SH-SY5Y (cell line): ENCODE data around the gene CNTNAP5.

Experiments
- GATA2 ChIP-seq: IDR thresholded peaks from 2 replicates; pipeline ENCODE4 v1.6.1; 2011; ENCODE audit warnings: mild to moderate bottlenecking, low read depth, low read length
- GATA3 ChIP-seq: IDR thresholded peaks from 2 replicates; pipeline ENCODE4 v1.6.1; 2011; ENCODE audit warnings: low read depth, mild to moderate bottlenecking, low read length, moderate library complexity

CNTNAP5 gene

DNA sequence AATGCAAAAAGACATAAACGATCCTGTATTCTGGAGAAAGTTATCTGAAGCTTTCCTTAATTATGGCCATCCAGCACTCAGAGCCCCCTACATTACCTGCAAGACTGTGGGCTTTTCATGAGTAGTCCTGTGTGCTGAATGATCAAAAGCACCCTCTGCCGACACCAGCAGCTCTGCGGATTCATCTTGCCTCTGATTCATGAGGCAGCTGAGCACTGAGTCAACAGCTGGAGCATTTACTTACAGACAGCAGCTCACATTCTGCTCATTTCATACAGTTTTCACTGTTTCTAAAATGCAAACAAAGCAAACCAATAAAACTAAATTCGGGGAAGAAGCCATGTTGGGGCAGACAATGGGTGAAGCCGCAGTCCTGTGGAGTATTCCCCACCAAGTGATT, 886.5 kb downstream of the CNTNAP5 start:
- TF ChIP-seq GATA3 = no peak
- no peak for TF ChIP-seq GATA2

DNA sequence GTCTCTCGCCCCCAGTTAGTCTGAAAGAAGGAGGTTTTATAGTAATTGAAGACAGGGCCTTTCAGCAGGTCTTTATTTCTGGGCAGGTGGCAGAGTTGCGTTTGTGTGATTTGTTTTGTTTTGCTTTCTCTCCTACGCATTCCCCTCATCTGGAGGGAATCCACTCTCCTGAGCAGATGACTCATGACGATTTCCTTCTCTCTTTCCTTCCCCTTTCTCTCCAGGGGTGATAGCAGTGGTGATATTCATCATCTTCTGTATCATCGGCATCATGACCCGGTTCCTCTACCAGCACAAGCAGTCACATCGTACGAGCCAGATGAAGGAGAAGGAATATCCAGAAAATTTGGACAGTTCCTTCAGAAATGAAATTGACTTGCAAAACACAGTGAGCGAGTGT, 888.8 kb downstream of the CNTNAP5 start:
- no peak for TF ChIP-seq GATA2
- TF ChIP-seq GATA3 = no peak

DNA sequence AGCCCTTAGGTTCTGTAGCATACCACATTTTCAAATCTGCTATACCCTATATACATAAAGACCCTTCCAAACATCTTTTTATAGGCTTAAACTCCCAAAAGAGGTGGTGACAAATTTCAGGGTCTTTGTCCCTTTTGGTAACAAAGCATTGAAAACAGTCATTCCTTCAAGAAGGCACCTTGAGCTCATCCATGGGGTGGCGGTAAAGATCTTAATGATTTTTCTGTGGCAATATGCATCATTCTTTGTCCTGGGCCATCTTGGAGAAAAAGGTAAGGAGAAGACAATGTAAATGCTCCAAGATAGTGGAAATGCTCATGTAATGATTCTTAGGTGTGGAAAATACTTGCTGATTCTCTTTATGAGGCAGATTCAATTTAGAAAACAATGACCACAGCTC, 890.5 kb downstream of the CNTNAP5 start:
- TF ChIP-seq GATA3 (no peak), GATA2 (no peak)

DNA sequence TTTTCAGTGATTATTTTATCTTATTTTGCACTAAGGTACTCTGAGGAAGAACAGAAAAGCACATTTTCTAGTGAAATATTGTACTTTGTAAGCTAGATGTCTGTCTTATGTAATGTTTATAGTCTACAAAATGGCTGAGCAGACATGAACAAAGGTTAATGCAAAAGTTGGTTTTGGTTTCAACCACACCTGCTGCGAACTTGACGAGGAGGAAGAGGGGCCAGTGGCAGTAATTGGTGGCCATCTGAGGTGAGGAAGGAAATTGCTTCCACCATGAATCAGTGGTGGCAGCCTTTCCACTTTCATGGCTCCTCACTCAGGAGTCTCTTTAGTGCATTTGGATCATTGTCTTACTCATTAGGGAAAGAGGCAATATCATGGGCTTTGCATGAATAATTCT, 894.2 kb downstream of the CNTNAP5 start:
- TF ChIP-seq GATA3 (no peak), GATA2 (no peak)

DNA sequence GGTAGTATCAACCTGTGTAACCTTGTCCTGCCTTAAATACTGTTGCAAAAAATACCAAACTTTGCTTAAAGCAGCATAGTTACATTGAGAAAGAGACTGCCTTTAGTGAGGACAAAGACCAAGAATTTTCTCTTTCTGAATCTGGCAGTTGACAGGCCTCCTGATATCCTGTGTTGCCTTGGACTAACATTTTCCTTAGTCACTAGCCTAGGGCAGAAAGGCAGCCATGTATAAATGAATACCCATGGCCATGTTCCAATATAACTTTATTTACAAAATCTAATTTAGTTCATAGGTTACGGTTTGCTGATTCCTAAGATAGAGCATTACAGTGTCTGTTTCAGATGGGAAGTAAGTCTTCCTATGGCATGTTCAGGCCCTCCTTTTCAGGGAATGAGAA, 895.4 kb downstream of the CNTNAP5 start:
- TF ChIP-seq GATA3 (no peak), GATA2 (no peak; the same call in 1 of the 2 replicates)

DNA sequence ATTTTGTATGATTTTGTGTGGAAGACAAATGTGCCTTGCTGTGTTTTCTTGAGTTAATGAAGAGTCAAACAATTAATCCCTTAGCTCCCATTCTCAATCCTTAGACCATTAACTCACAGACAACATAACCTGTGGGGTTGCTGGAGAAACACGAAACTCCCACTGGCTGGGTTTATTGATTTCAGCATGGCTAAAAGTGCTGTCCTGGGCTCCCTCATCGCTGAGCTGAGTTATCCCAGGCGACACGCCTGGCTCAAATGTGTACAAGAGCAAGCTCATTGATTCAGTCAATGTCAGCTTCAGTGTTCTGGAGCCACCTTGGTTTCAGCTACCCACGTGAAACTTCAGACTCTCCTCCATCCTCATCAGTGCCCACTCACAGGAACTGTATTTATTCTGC, 896.1 kb downstream of the CNTNAP5 start:
- TF ChIP-seq GATA2 (no peak), GATA3 (no peak)

DNA sequence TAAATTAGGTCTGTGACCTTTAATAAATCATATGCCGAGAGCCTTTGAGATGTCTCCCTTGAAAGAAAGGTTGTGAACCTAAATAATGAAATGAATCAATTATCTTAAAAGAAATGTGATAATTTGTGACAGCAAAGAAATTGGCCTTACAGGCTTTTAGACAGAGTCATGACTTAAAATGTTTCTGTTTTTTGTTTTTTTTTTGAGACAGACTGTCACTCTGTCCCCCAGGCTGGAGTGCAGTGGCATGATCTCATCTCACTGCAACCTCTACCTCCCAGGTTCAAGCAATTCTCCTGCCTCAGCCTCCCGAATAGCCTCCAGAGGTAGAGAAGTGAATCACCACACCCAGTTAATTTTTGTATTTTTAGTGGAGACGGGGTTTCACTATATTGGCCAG, 898.0 kb downstream of the CNTNAP5 start:
- TF ChIP-seq GATA2 (no peak), GATA3 (no peak)

DNA sequence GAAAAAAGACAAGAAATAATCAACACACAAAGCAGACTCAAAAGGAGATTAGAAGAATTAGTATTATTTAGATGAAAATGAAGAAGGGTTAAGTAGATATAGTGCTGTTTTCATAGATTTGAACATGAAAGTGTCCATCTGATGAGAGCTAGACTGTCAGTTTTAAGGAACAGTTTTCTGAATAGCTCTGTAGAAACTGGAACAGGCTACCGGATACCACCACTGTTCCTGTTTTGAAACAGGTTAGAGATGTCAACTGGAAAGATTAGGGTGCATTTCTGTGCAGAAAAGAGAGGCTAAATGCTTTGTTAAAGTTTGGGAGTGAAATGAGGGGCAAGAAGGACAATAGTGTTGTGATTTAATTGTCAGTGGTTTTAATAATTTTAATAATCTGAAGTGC, 908.8 kb downstream of the CNTNAP5 start:
- TF ChIP-seq GATA3 (no peak), GATA2 (no peak)

DNA sequence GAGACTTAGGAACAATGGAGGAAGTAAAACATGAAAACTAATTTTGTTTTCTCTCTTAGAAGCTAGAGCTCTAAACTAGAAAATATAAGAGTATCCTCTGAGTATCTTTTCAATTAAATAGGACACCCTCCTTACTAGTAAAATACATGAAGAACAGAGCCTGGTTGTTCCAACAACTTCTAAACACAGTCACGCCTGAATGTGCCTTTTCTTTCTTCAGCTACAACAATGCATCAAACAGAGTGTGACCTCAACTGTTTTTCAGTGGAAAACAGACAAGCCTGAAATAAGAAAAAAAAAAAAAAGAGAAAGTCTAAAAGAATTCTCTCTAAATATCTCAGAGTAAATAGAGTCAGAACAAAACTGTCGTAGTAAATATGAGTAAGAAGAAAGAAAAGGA, 928.8 kb downstream of the CNTNAP5 start:
- TF ChIP-seq GATA2 (no peak), GATA3 (no peak)

DNA sequence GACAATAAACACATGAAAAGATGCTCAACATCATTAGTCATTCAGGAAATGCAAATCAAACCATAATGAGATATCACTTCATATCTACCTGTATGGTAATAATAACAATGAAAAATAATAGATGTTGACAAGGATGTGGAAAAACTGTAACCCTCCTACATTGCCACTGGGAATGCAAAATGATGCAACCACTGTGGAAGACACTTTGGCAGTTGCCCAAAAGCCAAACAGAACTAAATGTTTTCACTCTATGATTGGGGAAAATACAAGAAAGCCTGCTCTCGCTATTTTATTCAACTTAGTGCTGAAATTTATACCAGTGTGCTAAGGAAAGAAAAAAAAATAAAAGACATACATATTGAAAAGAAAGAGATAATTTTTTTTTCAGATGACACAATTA, 934.5 kb downstream of the CNTNAP5 start:
- TF ChIP-seq GATA3 = no peak
- TF ChIP-seq GATA2 = no peak

DNA sequence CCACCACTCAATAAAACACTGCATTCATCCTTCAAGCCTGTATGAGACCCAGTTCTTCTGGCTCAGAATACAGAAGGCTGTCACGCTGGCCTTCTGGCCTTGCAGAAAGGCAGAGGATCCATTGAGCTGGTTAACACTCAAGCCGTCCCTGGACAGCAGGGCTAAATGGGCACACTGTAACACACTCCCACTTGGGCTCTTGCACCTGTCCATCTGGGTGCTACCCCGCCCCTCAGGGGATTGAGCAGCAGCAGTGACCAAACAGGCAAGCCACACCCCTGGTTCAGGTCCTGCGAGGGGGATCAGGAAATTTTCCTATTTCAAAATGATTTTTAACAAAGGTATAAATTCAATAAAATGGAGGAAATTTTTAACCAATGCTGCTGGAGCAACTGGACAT, 936.0 kb downstream of the CNTNAP5 start:
- TF ChIP-seq GATA2 = no peak
- TF ChIP-seq GATA3 = no peak
